AG10803 (cell line): ENCODE measurements around the gene STX18.

Source experiments
- DNase-seq: peaks from one replicate; pipeline ENCODE4 v3.0.0; 2010; ENCODE audit warnings: low read depth
- H3K4me3 ChIP-seq: 2 replicates; pipeline ENCODE4 v1.5.1; 2011; ENCODE audit warnings: mild to moderate bottlenecking, low read length, control low read depth
- TF ChIP-seq, protein P1 (sequence below): conservative IDR thresholded peaks from 2 replicates; pipeline ENCODE4 v1.5.1; 2011; ENCODE audit warnings: mild to moderate bottlenecking, low read length, control low read depth, inconsistent platforms

Gene STX18

GRCh38 chr4:4430492-4431195, 111.2 kb downstream of the STX18 start:
- no peak overlapping the region for H3K4me3 ChIP-seq
- TF ChIP-seq, protein P1, sequence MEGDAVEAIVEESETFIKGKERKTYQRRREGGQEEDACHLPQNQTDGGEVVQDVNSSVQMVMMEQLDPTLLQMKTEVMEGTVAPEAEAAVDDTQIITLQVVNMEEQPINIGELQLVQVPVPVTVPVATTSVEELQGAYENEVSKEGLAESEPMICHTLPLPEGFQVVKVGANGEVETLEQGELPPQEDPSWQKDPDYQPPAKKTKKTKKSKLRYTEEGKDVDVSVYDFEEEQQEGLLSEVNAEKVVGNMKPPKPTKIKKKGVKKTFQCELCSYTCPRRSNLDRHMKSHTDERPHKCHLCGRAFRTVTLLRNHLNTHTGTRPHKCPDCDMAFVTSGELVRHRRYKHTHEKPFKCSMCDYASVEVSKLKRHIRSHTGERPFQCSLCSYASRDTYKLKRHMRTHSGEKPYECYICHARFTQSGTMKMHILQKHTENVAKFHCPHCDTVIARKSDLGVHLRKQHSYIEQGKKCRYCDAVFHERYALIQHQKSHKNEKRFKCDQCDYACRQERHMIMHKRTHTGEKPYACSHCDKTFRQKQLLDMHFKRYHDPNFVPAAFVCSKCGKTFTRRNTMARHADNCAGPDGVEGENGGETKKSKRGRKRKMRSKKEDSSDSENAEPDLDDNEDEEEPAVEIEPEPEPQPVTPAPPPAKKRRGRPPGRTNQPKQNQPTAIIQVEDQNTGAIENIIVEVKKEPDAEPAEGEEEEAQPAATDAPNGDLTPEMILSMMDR, result peak; percentile 92
- DNase-seq, result peak; percentile 95

GRCh38 chr4:4428966-4429875, 112.6 kb downstream of the STX18 start:
- no peak for DNase-seq
- H3K4me3 ChIP-seq, result no peak overlapping the region
- TF ChIP-seq, protein P1, result no peak

DNA sequence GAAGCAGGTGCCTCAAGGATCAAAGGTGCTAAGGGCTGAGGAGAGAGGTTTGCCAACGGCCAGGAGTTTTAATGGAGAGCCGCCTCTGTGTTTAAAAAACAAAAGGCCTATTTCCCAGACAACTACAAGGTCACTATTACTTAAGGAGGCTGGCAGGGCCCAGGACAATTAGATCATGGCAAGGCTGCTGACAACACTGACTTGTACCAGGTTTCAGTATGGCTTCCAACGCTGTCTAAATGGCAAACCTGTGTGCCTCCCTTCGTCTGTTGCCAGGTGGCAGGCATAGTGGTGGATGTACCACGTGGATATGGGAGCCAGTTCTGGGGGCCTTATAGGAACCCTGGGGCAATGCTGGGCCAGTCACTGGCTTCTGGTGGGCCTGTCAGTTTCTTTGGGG, 114.0 kb downstream of the STX18 start:
- no peak overlapping the region for H3K4me3 ChIP-seq
- TF ChIP-seq, protein P1, result no peak
- no peak for DNase-seq

GRCh38 chr4:4427121-4427870, 114.6 kb downstream of the STX18 start:
- TF ChIP-seq, protein P1, result no peak
- no peak overlapping the region for H3K4me3 ChIP-seq
- DNase-seq, result no peak

GRCh38 chr4:4426511-4427120, 115.2 kb downstream of the STX18 start:
- no peak for DNase-seq
- TF ChIP-seq, protein P1, result no peak
- H3K4me3 ChIP-seq, result no peak overlapping the region

GRCh38 chr4:4425696-4426095, 116.2 kb downstream of the STX18 start:
- TF ChIP-seq, protein P1, result no peak
- no peak for DNase-seq
- H3K4me3 ChIP-seq, result no peak overlapping the region
